Ammon's horn (tissue), 1 donor: ENCODE data around the gene EEFSEC.

Source experiments
- DNase-seq: peaks from one replicate; pipeline ENCODE4 v3.0.0-alpha.2; 2016; ENCODE audit warnings: low spot score

EEFSEC gene

GRCh38 chr3:128425142-128425845 is 272.0 kb downstream of the EEFSEC start:
- no peak for DNase-seq

DNA sequence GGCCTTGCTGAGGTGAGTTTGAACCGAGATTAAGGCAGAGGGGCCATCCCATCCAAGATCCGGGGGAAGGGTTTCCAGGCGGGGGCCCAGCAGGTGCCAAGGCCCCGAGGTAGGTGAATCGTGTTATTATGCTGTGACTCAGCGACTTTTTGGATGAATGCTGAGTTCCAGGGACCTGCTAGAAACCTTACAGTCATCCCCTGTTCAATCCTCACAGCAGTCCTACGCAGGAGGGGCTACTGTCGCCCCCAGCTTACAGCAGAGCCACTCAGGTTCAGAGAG is 272.5 kb downstream of the EEFSEC start:
- DNase-seq: no peak

- peak; percentile 15 for DNase-seq
Measured at GRCh38 chr3:128426128-128426921, 273.0 kb downstream of the EEFSEC start.

- DNase-seq: no peak
Measured at GRCh38 chr3:128427175-128427857, 274.0 kb downstream of the EEFSEC start.

DNA sequence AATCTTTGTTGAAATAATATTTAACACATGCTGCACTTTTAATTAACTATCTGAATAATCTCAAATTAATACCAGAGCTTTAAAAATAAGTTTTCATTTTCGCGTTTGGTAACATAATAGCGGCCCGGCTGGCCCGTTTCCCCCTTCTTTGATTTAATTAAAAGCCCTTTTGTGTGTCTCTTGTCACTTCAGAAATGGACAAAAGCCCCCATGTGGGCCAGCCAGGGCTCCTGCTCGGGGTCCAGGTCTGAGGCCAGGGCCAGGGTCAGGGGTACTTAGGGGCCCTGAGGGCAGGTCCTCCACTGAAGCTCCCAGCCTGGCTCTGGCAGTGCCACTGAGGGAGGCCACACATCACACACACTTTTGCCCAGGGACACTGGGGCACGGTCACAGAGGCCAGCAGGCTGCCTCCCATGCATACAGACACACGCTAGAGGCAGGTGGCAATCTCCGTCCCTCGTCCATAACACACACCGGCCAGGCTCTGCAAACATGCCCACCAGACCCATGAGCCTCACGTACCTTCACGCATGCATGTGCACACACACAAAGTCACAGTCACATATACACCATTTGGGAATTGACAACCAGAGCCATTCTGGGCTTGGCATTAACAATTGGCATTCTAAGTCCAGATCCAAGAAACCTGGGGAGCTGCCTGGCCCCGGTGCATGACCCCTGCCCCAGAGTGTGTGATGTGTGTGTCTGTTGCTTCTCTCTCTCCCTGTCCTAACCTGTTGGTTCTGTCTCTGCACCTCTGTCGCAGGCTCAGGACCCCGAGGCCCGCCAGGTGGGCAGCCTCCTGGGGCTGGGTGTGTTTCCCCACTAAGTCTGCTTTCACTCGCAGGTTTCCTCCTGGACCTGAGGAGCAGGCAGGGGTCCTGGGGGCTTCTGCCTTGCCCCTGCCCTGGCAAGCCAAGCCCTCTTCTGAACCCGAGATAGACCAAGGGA is 274.9 kb downstream of the EEFSEC start:
- no peak for DNase-seq

DNA sequence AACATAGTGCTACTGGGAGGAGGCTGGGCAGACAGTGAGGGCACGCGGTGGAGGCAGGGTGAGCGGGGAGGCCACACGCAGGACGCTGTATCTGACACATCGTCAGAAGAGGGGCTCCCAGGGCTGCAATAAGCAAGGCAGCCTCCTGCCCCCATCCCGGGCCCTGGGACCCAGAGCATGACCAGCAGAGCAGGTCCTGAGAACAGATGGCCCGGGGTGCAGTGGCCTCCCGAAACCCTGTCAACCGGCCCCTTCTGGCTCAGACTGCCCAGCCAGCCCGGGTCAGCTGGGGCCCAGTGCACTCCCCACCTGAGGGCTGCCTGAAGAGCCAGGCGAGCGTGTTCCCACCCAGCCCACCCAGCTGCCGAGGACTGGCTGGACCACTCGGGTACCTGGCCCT is 276.0 kb downstream of the EEFSEC start:
- no peak for DNase-seq

DNA sequence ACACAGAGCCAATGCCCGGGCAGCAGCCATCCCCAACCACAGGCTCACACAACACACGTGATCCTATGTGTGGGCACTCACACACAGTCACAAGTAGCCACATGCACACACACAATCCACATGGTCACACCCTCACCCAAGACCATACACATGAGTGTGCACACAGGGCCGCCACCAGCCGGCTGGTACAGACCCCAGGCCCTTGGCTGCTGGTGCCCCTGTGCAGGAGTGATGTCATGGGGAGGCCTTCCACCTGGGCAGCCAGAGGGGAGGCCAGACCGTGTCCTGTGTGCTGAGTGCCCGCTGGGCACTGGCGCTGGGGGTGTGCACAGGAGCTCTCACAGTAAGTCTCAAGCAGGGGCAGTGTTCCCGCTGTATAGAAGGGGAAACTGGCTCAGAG is 276.5 kb downstream of the EEFSEC start:
- DNase-seq: no peak

- no peak for DNase-seq
Measured at GRCh38 chr3:128430301-128430700, 277.0 kb downstream of the EEFSEC start.

DNA sequence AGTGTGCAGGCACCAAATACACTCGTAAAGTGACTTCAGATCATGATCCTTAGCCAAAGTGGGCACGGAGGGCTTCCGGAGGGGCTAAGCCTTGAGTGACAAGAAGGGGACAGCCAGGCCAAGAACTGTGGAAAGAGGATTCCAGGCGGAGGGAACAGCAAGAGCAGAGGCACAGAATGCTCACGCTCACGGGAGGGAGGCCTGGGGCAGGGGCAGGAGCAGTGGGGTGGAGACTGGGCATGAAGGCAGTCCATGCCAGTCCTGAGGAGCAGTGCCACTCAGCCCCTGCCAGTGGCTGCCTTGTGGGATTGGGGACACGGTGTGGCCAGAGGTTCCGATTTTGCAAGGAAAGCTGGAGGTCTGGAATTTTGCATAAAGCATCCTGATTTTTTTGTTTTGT is 277.4 kb downstream of the EEFSEC start:
- DNase-seq: no peak

GRCh38 chr3:128431803-128432300 is 278.6 kb downstream of the EEFSEC start:
- DNase-seq: no peak

- no peak for DNase-seq
Measured at GRCh38 chr3:128432301-128432970, 279.2 kb downstream of the EEFSEC start.

GRCh38 chr3:128432971-128433836 is 279.9 kb downstream of the EEFSEC start:
- DNase-seq: no peak

GRCh38 chr3:128433837-128434165 is 280.5 kb downstream of the EEFSEC start:
- no peak for DNase-seq

DNA sequence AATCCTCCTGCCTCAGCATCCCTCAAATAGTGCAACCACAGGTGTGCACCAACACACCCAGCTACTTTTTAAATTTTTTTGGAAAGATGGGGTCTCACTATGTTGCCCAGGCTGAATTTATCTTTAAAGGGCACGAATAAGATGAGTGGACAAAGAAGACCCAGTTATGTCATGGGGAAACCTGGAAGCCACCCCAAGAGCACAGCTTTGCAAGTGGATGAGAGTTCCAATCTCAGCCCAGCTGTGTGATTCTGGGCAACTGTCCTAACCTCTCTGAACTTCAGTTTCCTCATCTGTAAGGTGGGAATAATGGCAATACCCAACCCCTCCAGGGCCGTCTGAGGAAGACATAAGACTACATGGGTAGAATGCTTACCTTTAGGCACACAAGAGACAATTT is 281.2 kb downstream of the EEFSEC start:
- no peak for DNase-seq

DNA sequence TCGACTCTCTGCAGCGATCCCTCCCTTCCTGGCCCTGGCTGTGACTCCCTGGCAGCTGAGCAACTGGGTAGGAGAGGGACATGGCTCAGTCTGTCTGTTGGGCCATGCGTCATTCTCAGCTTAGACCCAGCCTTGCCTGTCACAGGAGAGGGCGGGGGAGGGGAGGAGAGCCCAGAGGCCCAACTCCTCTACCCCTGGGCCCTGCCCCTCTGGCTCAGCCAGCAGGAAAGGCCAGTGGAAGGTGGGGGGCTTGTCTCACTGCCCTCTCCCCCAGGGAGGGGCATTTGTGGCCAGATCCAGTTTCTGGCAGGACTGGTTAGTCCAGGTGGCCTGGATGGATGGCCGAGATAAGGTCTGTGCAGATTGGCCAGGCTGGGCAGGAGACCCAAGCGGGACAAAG is 281.8 kb downstream of the EEFSEC start:
- DNase-seq: no peak

GRCh38 chr3:128435561-128435960 is 282.3 kb downstream of the EEFSEC start:
- no peak for DNase-seq

GRCh38 chr3:128436214-128436613 is 282.9 kb downstream of the EEFSEC start:
- no peak for DNase-seq

- no peak for DNase-seq
Measured at GRCh38 chr3:128438488-128439072, 285.3 kb downstream of the EEFSEC start.

- no peak for DNase-seq
Measured at GRCh38 chr3:128439226-128439625, 285.9 kb downstream of the EEFSEC start.

- DNase-seq: no peak
Measured at GRCh38 chr3:128442070-128442469, 288.8 kb downstream of the EEFSEC start.
